Retinal pigment epithelial cell (primary cell): ENCODE data around the gene PLEKHD1.

Experiments
- DNase-seq: peaks from one replicate; pipeline ENCODE4 v3.0.0-alpha.2; 2010; ENCODE audit warnings: low read depth
- H3K4me3 ChIP-seq: 2 replicates; pipeline ENCODE4 v1.5.1; 2011; ENCODE audit warnings: mild to moderate bottlenecking, low read length, control low read depth, moderate library complexity
- TF ChIP-seq, protein P1 (sequence below): conservative IDR thresholded peaks from 2 replicates; pipeline ENCODE4 v1.5.1; 2011; ENCODE audit warnings: low read depth, low read length, control low read depth, inconsistent platforms

The PLEKHD1 gene

GRCh38 chr14:69458350-69458749, 26.2 kb upstream of the PLEKHD1 start:
- DNase-seq, result no peak
- H3K4me3 ChIP-seq, result no peak overlapping the region
- TF ChIP-seq, protein P1, sequence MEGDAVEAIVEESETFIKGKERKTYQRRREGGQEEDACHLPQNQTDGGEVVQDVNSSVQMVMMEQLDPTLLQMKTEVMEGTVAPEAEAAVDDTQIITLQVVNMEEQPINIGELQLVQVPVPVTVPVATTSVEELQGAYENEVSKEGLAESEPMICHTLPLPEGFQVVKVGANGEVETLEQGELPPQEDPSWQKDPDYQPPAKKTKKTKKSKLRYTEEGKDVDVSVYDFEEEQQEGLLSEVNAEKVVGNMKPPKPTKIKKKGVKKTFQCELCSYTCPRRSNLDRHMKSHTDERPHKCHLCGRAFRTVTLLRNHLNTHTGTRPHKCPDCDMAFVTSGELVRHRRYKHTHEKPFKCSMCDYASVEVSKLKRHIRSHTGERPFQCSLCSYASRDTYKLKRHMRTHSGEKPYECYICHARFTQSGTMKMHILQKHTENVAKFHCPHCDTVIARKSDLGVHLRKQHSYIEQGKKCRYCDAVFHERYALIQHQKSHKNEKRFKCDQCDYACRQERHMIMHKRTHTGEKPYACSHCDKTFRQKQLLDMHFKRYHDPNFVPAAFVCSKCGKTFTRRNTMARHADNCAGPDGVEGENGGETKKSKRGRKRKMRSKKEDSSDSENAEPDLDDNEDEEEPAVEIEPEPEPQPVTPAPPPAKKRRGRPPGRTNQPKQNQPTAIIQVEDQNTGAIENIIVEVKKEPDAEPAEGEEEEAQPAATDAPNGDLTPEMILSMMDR, result no peak

GRCh38 chr14:69459122-69459521, 25.4 kb upstream of the PLEKHD1 start:
- TF ChIP-seq, protein P1, result no peak
- no peak for DNase-seq
- H3K4me3 ChIP-seq, result no peak overlapping the region

- DNase-seq, result peak; percentile 43
- TF ChIP-seq, protein P1, result peak; percentile 85
- no peak overlapping the region for H3K4me3 ChIP-seq
Measured at GRCh38 chr14:69460093-69460701, 24.3 kb upstream of the PLEKHD1 start.

- TF ChIP-seq, protein P1, result no peak
- no peak overlapping the region for H3K4me3 ChIP-seq
- no peak for DNase-seq
Measured at GRCh38 chr14:69464379-69464778, 20.1 kb upstream of the PLEKHD1 start.

GRCh38 chr14:69464829-69465228, 19.7 kb upstream of the PLEKHD1 start:
- H3K4me3 ChIP-seq, result no peak overlapping the region
- DNase-seq, result no peak
- TF ChIP-seq, protein P1, result no peak

DNA sequence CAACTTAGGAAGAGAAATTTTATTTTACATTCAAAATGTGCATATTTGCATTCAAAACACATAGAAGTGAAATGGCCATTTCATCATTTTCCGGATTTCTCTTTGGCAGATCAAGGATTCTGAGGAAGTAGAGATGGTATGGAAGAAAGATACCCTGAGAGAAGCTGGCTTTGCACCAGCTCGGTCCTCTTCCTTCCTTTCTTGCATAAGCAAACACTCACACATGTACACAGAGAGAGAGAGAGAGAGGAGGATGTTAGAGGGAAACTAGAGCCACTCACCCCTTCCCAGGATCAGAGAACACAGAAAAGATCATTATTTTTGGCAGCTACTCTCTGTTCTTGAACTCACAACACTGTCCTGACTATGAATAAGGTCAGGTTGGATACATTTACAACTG, 15.6 kb upstream of the PLEKHD1 start:
- DNase-seq, result no peak
- TF ChIP-seq, protein P1, result no peak
- H3K4me3 ChIP-seq, result no peak overlapping the region

DNA sequence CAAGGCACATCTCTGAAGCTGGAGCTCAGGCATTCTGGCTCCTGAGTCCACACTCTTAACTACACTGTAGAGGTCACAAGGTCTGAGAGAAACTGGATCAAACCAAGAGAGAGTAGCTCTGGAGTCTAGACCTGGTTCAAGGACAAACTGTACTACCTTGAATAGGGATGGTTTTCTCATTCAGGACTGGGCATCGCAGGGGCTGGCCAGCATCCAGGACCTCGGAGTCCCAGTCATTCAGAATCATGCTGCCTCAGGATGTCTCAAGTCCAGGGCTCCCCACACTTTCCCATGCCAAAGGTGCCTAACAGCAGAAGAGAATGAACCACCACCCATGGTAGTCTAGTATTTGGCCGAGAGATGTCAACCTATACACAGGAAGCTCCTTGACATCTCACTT, 13.1 kb upstream of the PLEKHD1 start:
- TF ChIP-seq, protein P1, result no peak
- no peak for DNase-seq
- H3K4me3 ChIP-seq, result no peak overlapping the region
